K562 (cell line): Measurements from ENCODE around the gene OMP.

Source experiments
- EP300 ChIP-seq: IDR thresholded peaks from 2 replicates; pipeline ENCODE4 v1.6.1; 2012; ENCODE audit warnings: low read length, improper control_type of control experiment
- EZH2 ChIP-seq: IDR thresholded peaks from 2 replicates; pipeline ENCODE4 v1.6.1; 2012; ENCODE audit warnings: low read depth, mild to moderate bottlenecking, inconsistent platforms, low read length, borderline replicate concordance
- JUNB ChIP-seq: fragments of 450-650 bp; formaldehyde crosslinking; conservative IDR thresholded peaks from 2 replicates; pipeline ENCODE4 v1.4.0; 2020; ENCODE audit warnings: mild to moderate bottlenecking
- MAFK ChIP-seq: IDR thresholded peaks from 2 replicates; pipeline ENCODE4 v1.6.1; 2011; ENCODE audit warnings: low read length, improper control_type of control experiment
- NFXL1 ChIP-seq: fragments of 450-650 bp; formaldehyde crosslinking; IDR thresholded peaks from 2 replicates; pipeline ENCODE4 v1.4.0; 2021; ENCODE audit warnings: mild to moderate bottlenecking
- POLR2A ChIP-seq: fragments of 450-650 bp; conservative IDR thresholded peaks from 2 replicates; pipeline ENCODE4 v1.6.1; 2016
- POLR2AphosphoS5 ChIP-seq: IDR thresholded peaks from 2 replicates; pipeline ENCODE4 v1.6.1; 2011; ENCODE audit warnings: mild to moderate bottlenecking, low read depth, low read length, moderate library complexity; ENCODE audit not compliant: control insufficient read depth, insufficient read depth
- RAD21 ChIP-seq, 2 experiments: fragments of 250-450 bp in 1 of 2; fragments of 450-650 bp in 1 of 2; sonication (Bioruptor Pico) in 1 of 2; formaldehyde crosslinking in 1 of 2; IDR thresholded peaks in 1 of 2; conservative IDR thresholded peaks in 1 of 2; 2 replicates each; pipeline versions ENCODE4 v1.4.0 to v1.8.0; 2020 to 2022; ENCODE audit warnings: mild to moderate bottlenecking in 2 of 2, moderate library complexity in 1 of 2
- SIN3A ChIP-seq, 2 experiments: fragments of 150-350 bp in 1 of 2; IDR thresholded peaks; 2 replicates each; pipeline ENCODE4 v1.6.1; 2011 to 2016; ENCODE audit warnings: borderline replicate concordance in 2 of 2, low read depth in 2 of 2, low read length in 2 of 2, mild to moderate bottlenecking in 2 of 2, moderate library complexity in 2 of 2; ENCODE audit not compliant: control insufficient read depth in 1 of 2
- SLC30A9 ChIP-seq: fragments of 250-450 bp; sonication (Bioruptor Pico); IDR thresholded peaks from 2 replicates; pipeline ENCODE4 v1.8.0; 2022; ENCODE audit warnings: mild to moderate bottlenecking, moderate library complexity
- SP1 ChIP-seq: sonication (generic); formaldehyde crosslinking; IDR thresholded peaks from 2 replicates; pipeline ENCODE4 v1.8.1; 2022; ENCODE audit warnings: mild to moderate bottlenecking, missing genetic modification reagents
- TF ChIP-seq, protein P1 (sequence below), 3 experiments: IDR thresholded peaks in 2 of 3; conservative IDR thresholded peaks in 1 of 3; 2 replicates each; pipeline ENCODE4 v1.5.1; 2011 to 2012; ENCODE audit warnings: low read length in 3 of 3, mild to moderate bottlenecking in 3 of 3, control low read depth in 2 of 3, improper control_type of control experiment in 1 of 3, inconsistent platforms in 1 of 3, low read depth in 1 of 3, mixed read lengths in 1 of 3, moderate library complexity in 1 of 3; ENCODE audit not compliant: insufficient read depth in 2 of 3
- TF ChIP-seq, protein P2 (sequence below): fragments of 250-450 bp; sonication (Bioruptor Pico); IDR thresholded peaks from 2 replicates; pipeline ENCODE4 v1.4.0; 2020; ENCODE audit warnings: mild to moderate bottlenecking, moderate library complexity

DNA sequence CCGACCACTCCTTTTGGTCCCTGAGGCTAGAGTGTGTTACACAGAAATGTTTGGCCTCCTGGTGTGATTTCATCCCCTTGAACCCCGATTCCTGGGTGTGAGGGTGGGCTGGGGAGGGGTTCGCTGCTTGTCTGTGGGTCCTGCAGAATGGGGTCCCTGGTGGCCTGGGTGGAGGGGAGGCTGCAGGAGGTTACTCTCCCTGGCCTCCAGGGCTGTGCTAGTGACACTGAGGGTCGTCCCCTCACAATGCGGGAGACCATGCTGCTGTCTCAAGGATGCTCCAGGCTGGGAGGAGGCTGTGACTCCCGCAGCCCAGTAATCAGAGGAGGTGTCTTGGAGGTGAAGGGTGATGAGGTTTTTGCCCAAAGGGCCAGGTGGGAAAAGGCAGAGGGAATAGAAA, 17.0 kb upstream of the OMP start:
- TF ChIP-seq POLR2A: no peak
- TF ChIP-seq EP300: no peak
- TF ChIP-seq POLR2AphosphoS5: no peak
- TF ChIP-seq, protein P1, sequence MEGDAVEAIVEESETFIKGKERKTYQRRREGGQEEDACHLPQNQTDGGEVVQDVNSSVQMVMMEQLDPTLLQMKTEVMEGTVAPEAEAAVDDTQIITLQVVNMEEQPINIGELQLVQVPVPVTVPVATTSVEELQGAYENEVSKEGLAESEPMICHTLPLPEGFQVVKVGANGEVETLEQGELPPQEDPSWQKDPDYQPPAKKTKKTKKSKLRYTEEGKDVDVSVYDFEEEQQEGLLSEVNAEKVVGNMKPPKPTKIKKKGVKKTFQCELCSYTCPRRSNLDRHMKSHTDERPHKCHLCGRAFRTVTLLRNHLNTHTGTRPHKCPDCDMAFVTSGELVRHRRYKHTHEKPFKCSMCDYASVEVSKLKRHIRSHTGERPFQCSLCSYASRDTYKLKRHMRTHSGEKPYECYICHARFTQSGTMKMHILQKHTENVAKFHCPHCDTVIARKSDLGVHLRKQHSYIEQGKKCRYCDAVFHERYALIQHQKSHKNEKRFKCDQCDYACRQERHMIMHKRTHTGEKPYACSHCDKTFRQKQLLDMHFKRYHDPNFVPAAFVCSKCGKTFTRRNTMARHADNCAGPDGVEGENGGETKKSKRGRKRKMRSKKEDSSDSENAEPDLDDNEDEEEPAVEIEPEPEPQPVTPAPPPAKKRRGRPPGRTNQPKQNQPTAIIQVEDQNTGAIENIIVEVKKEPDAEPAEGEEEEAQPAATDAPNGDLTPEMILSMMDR (IDR thresholded peaks at IDR 0.05 in 2 of 3, conservative IDR thresholded peaks at IDR 0.05 in 1 of 3; ENCODE audit: insufficient read depth in 2 of 3, low read depth in 1 of 3, low read length in 3 of 3): no peak
- no peak for TF ChIP-seq SLC30A9
- no peak for TF ChIP-seq SP1 (CRISPR knock-in tag)
- no peak for TF ChIP-seq NFXL1 (CRISPR knock-in tag)
- TF ChIP-seq MAFK: no peak
- no peak for TF ChIP-seq JUNB
- no peak for TF ChIP-seq SIN3A (IDR thresholded peaks at IDR 0.05; ENCODE audit: borderline replicate concordance in 2 of 2, control insufficient read depth in 1 of 2, low read depth in 2 of 2, low read length in 2 of 2)
- TF ChIP-seq RAD21 (CRISPR knock-in tag; conservative IDR thresholded peaks at IDR 0.05 in 1 of 2, IDR thresholded peaks at IDR 0.05 in 1 of 2): no peak
- TF ChIP-seq, protein P2, sequence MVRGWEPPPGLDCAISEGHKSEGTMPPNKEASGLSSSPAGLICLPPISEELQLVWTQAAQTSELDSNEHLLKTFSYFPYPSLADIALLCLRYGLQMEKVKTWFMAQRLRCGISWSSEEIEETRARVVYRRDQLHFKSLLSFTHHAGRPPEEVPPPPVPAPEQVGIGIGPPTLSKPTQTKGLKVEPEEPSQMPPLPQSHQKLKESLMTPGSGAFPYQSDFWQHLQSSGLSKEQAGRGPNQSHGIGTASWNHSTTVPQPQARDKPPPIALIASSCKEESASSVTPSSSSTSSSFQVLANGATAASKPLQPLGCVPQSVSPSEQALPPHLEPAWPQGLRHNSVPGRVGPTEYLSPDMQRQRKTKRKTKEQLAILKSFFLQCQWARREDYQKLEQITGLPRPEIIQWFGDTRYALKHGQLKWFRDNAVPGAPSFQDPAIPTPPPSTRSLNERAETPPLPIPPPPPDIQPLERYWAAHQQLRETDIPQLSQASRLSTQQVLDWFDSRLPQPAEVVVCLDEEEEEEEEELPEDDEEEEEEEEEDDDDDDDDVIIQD: no peak
- no peak for TF ChIP-seq EZH2
